Measurements from ENCODE around the gene TRIM41.
A peak's percentile ranks its signal among the peaks of the same experiment; 100 is the strongest.
"Not testable (repeated sequence)": the region's sequence is repeated elsewhere in the genome, so short reads cannot be mapped to it uniquely, and the experiment has no call there.

The TRIM41 gene
- total RNA-seq: 55.0 to 87.7 (median 77.8) reads per million in 3 donors

DNA sequence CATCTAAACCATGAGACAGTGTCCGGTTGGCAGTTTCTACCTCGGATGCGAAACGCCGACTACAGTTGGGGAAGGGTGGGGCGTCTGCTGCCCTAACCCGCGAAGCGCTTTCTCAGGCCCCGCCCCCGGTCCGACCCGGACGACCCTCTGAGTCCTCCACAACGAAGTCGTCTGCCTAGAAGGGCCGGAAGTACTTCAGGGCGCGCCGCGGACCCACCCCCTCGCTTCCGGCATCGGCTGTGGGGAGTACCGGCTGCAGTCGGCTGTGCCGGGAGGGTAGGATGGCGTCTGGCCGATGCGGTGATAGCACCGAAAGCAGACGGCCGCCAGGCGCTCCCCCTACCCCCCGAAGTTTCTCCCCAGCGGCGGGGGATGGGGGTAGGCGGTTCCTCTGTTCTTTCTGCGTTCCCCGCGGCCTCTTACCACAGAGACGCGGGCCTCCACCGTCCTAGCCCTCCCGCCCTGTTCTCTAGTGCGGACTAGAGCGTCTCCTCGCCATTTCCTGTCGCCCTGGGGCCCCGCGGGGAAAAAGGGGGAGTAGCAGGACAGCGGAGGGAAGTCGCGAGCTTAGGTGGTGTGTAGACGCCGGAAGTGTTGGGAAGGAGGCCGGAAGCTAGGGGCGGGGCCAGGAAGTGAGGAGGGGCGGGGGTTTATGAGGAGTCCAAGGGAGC lies at the start of gene TRIM41:
TRIM41 (plus strand) TSS at position 224 of the 671 bp plus-strand sequence. CDS start 719 bp downstream, outside the sequence.
- Histone ChIP-seq H3K4me1 (ENCODE audit: control insufficient read depth, insufficient read depth, low read length, poor library complexity, severe bottlenecking) (peaks cover 20% of the 10 kb centered on the region), H3K4me3 (ENCODE audit: insufficient read depth, low read depth, low read length, poor library complexity, severe bottlenecking) (peak within 1 kb of the TSS; percentile 74), H3K27ac (ENCODE audit: insufficient read depth, low read length, poor library complexity, severe bottlenecking) (peak within 1 kb of the TSS; percentile 97), H3K27me3 (replicated peaks; ENCODE audit: control insufficient read depth, insufficient read depth, low read length, poor library complexity, severe bottlenecking) (no peaks in the 10 kb centered on the region), H3K36me3 (ENCODE audit: control insufficient read depth, insufficient read depth, low read length) (no peaks in the 10 kb centered on the region), H3K9me3 (ENCODE audit: control insufficient read depth, low read length) (no peaks in the 10 kb centered on the region)
- DNase-seq: peak; percentile 94 to 95 (median 95)

- no peak for DNase-seq
- H3K9me3 ChIP-seq (ENCODE audit: control insufficient read depth, low read length): no peaks in the 10 kb centered on the region
- no peak overlapping the region for H3K4me3 ChIP-seq (ENCODE audit: insufficient read depth, low read depth, low read length, poor library complexity, severe bottlenecking)
- no peaks in the 10 kb centered on the region for H3K36me3 ChIP-seq (ENCODE audit: control insufficient read depth, insufficient read depth, low read length)
- peaks cover 5% of the 10 kb centered on the region for H3K4me1 ChIP-seq (ENCODE audit: control insufficient read depth, insufficient read depth, low read length, poor library complexity, severe bottlenecking)
- no peak overlapping the region for H3K27ac ChIP-seq (ENCODE audit: insufficient read depth, low read length, poor library complexity, severe bottlenecking)
- H3K27me3 ChIP-seq (replicated peaks; ENCODE audit: control insufficient read depth, insufficient read depth, low read length, poor library complexity, severe bottlenecking): peaks cover 43% of the 10 kb centered on the region
These were observed 49.4 kb upstream of the TRIM41 start for GRCh38 chr5:181173420-181174342.

DNA sequence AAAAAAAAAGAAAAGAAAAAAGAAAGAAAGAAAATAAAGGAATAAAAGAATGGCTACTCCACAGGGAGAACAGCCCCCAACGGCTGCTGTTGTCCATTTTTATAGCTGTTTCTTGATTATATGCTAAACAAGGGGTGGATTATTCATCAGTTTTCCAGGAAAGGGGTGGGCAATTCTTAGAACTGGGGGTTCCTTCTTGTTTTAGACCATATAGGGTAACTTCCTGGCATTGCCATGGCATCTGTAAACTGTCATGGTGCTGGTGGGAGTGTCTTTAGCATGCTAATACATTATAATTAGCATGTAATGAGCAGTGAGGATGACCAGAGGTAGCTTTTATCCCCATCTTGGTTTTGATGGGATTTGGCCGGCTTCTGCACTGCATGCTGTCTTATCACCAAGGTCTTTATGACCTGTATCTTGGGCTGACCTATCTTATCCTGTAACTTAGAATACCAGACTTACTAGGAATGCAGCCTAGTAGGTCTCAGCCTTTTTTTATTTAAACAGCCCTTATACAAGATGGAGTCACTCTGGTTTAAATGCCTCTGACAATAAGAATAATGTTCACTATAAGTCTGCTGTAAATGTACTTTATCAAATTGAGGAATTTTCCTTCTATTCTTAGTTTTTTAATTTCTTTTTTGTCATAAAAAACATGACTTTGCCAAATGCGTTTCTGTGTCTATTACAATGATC lies 46.7 kb upstream of the TRIM41 start:
- Histone ChIP-seq H3K27ac (ENCODE audit: insufficient read depth, low read length, poor library complexity, severe bottlenecking) (no peak overlapping the region), H3K4me3 (ENCODE audit: insufficient read depth, low read depth, low read length, poor library complexity, severe bottlenecking) (no peak overlapping the region), H3K27me3 (replicated peaks; ENCODE audit: control insufficient read depth, insufficient read depth, low read length, poor library complexity, severe bottlenecking) (peaks cover 23% of the 10 kb centered on the region), H3K9me3 (ENCODE audit: control insufficient read depth, low read length) (no peaks in the 10 kb centered on the region), H3K4me1 (ENCODE audit: control insufficient read depth, insufficient read depth, low read length, poor library complexity, severe bottlenecking) (peaks cover 5% of the 10 kb centered on the region), H3K36me3 (ENCODE audit: control insufficient read depth, insufficient read depth, low read length) (no peaks in the 10 kb centered on the region)
- DNase-seq: no peak

DNA sequence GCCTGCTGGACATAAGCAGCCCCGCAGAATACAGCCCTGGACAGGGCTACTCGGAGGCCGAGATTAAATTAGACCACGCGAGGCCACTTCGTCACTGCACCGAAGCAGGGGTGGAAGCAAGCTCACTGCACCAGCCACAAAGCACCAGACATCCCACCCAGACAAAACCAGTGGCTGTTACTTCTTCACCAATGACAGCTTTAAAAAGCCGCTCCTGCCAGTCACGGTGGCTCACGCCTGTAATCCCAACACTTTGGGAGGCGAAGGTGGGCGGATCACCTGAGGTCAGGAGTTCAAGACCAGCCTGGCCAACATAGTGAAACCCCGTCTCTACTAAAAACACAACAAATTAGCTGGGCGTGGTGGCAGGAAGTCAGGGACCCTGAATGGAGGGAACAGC lies 45.5 kb upstream of the TRIM41 start:
- not testable (repeated sequence) for DNase-seq; H3K4me1 ChIP-seq (ENCODE audit: control insufficient read depth, insufficient read depth, low read length, poor library complexity, severe bottlenecking); H3K9me3 ChIP-seq (ENCODE audit: control insufficient read depth, low read length); H3K27ac ChIP-seq (ENCODE audit: insufficient read depth, low read length, poor library complexity, severe bottlenecking); H3K4me3 ChIP-seq (ENCODE audit: insufficient read depth, low read depth, low read length, poor library complexity, severe bottlenecking); H3K36me3 ChIP-seq (ENCODE audit: control insufficient read depth, insufficient read depth, low read length)
- H3K27me3 ChIP-seq (replicated peaks; ENCODE audit: control insufficient read depth, insufficient read depth, low read length, poor library complexity, severe bottlenecking): peaks cover 14% of the 10 kb centered on the region

DNA sequence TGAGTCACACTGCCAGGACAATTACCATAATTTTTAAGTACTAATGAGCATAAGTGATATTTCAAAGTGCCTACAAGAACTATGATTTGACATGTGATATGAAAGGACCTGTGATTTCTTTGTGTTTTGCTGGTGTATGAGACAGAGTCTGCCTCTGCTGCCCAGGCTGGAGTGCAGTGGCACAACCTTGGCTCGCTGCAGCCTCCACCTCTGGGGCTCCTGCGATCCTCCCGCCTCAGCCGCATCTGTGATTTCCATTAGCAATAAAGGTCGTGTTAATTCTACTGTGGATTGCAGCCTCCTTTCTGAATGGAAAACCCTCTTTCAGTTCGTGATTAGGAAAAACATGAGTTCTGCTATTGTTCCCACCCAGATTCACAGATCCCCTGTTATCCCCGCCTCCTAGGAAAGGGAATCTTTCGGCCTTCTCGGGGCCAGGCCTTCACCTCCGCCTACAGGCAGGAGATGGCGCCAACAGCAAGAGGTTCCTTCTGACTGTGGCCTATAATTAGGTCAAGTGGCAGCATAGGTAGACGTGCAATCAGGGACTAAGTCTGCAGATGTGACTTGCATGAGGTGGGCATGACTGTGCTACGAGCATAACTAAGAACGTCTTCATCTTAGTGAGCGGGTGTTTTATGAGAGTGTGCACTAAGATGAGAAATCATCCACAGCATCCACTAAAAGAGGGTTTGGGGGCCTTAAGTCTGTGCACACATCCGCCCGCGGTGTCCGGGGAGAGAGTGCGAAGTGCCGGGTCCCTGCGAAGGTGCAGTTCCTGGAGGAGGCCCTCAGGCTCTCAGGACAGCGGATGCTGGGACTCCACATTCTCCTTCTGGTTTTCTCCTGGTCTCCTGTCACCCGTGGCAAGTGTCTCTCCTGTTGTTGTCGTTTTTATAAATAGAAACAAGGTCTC lies 41.2 kb upstream of the TRIM41 start:
- Histone ChIP-seq H3K4me1 (ENCODE audit: control insufficient read depth, insufficient read depth, low read length, poor library complexity, severe bottlenecking) (peaks cover 3% of the 10 kb centered on the region), H3K4me3 (ENCODE audit: insufficient read depth, low read depth, low read length, poor library complexity, severe bottlenecking) (no peak overlapping the region), H3K9me3 (ENCODE audit: control insufficient read depth, low read length) (no peaks in the 10 kb centered on the region), H3K27ac (ENCODE audit: insufficient read depth, low read length, poor library complexity, severe bottlenecking) (no peak overlapping the region), H3K27me3 (replicated peaks; ENCODE audit: control insufficient read depth, insufficient read depth, low read length, poor library complexity, severe bottlenecking) (no peaks in the 10 kb centered on the region), H3K36me3 (ENCODE audit: control insufficient read depth, insufficient read depth, low read length) (no peaks in the 10 kb centered on the region)
- peak; percentile 45 to 63 (median 55) for DNase-seq

- H3K36me3 ChIP-seq (ENCODE audit: control insufficient read depth, insufficient read depth, low read length): no peaks in the 10 kb centered on the region
- no peaks in the 10 kb centered on the region for H3K27me3 ChIP-seq (replicated peaks; ENCODE audit: control insufficient read depth, insufficient read depth, low read length, poor library complexity, severe bottlenecking)
- peaks cover 3% of the 10 kb centered on the region for H3K4me1 ChIP-seq (ENCODE audit: control insufficient read depth, insufficient read depth, low read length, poor library complexity, severe bottlenecking)
- H3K9me3 ChIP-seq (ENCODE audit: control insufficient read depth, low read length): no peaks in the 10 kb centered on the region
- H3K4me3 ChIP-seq (ENCODE audit: insufficient read depth, low read depth, low read length, poor library complexity, severe bottlenecking): no peak overlapping the region
- no peak overlapping the region for H3K27ac ChIP-seq (ENCODE audit: insufficient read depth, low read length, poor library complexity, severe bottlenecking)
- no peak for DNase-seq
These were observed 40.4 kb upstream of the TRIM41 start for GRCh38 chr5:181182651-181183050.

DNA sequence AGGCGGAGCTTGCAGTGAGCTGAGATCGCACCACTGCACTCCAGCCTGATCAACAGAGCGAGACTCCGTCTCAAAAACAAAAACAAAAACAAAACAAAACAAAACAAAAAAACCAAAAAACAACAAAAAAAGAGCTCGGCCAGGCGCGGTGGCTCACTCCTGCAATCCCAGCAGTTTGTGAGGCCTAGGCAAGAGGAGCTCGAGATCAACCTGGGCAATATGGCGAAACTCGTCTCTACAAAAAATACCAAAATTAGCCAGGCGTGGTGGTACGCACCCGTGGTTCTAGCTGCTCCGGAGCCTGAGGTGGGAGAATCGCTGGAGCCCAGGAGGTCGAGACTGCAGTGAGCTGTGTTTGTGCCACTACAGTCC lies 38.2 kb upstream of the TRIM41 start:
- no peak overlapping the region for H3K4me3 ChIP-seq (ENCODE audit: insufficient read depth, low read depth, low read length, poor library complexity, severe bottlenecking)
- peaks cover 3% of the 10 kb centered on the region for H3K4me1 ChIP-seq (ENCODE audit: control insufficient read depth, insufficient read depth, low read length, poor library complexity, severe bottlenecking)

GRCh38 chr5:181185560-181185959 lies 37.5 kb upstream of the TRIM41 start:
- no peak for DNase-seq
- Histone ChIP-seq H3K9me3 (ENCODE audit: control insufficient read depth, low read length) (no peaks in the 10 kb centered on the region), H3K27ac (ENCODE audit: insufficient read depth, low read length, poor library complexity, severe bottlenecking) (no peak overlapping the region), H3K36me3 (ENCODE audit: control insufficient read depth, insufficient read depth, low read length) (no peaks in the 10 kb centered on the region), H3K27me3 (replicated peaks; ENCODE audit: control insufficient read depth, insufficient read depth, low read length, poor library complexity, severe bottlenecking) (no peaks in the 10 kb centered on the region), H3K4me3 (ENCODE audit: insufficient read depth, low read depth, low read length, poor library complexity, severe bottlenecking) (no peak overlapping the region), H3K4me1 (ENCODE audit: control insufficient read depth, insufficient read depth, low read length, poor library complexity, severe bottlenecking) (peaks cover 3% of the 10 kb centered on the region)

More for the DNA sequence above, 38.2 kb upstream of the TRIM41 start:
- Histone ChIP-seq H3K9me3 (ENCODE audit: control insufficient read depth, low read length) (no peaks in the 10 kb centered on the region), H3K27ac (ENCODE audit: insufficient read depth, low read length, poor library complexity, severe bottlenecking) (no peak overlapping the region), H3K36me3 (ENCODE audit: control insufficient read depth, insufficient read depth, low read length) (no peaks in the 10 kb centered on the region), H3K27me3 (replicated peaks; ENCODE audit: control insufficient read depth, insufficient read depth, low read length, poor library complexity, severe bottlenecking) (no peaks in the 10 kb centered on the region)
- no peak for DNase-seq

- DNase-seq: no peak
- no peak overlapping the region for H3K27ac ChIP-seq (ENCODE audit: insufficient read depth, low read length, poor library complexity, severe bottlenecking)
- H3K9me3 ChIP-seq (ENCODE audit: control insufficient read depth, low read length): no peaks in the 10 kb centered on the region
- H3K27me3 ChIP-seq (replicated peaks; ENCODE audit: control insufficient read depth, insufficient read depth, low read length, poor library complexity, severe bottlenecking): no peaks in the 10 kb centered on the region
- peaks cover 4% of the 10 kb centered on the region for H3K4me1 ChIP-seq (ENCODE audit: control insufficient read depth, insufficient read depth, low read length, poor library complexity, severe bottlenecking)
- H3K4me3 ChIP-seq (ENCODE audit: insufficient read depth, low read depth, low read length, poor library complexity, severe bottlenecking): no peak overlapping the region
- no peaks in the 10 kb centered on the region for H3K36me3 ChIP-seq (ENCODE audit: control insufficient read depth, insufficient read depth, low read length)
These were observed 37.1 kb upstream of the TRIM41 start for GRCh38 chr5:181186022-181186421.
